GM21576 (cell line): Measurements from ENCODE around the gene GNG4.
"Not testable (repeated sequence)": the region's sequence is repeated elsewhere in the genome, so short reads cannot be mapped to it uniquely, and the experiment has no call there.

Experiments
- ATAC-seq: cut with Tn5 transposase; IDR thresholded peaks from one replicate; pipeline ENCODE4 v1.9.1; 2021; ENCODE audit warnings: mild to moderate bottlenecking, moderate library complexity; ENCODE audit not compliant: unreplicated experiment

Gene GNG4

GRCh38 chr1:235650341-235651169, 971 bp upstream of the GNG4 start:
- ATAC-seq: no peak

GRCh38 chr1:235648954-235649367, 623 bp downstream of the GNG4 start:
- ATAC-seq: no peak

- no peak for ATAC-seq
Measured at GRCh38 chr1:235648407-235648907, 1.1 kb downstream of the GNG4 start.

- not testable (repeated sequence) for ATAC-seq
Measured at GRCh38 chr1:235647537-235647936, 2.0 kb downstream of the GNG4 start.

- no peak for ATAC-seq
Measured at GRCh38 chr1:235646463-235646862, 3.1 kb downstream of the GNG4 start.

GRCh38 chr1:235644693-235645305, 4.8 kb downstream of the GNG4 start:
- no peak for ATAC-seq

GRCh38 chr1:235643837-235644692, 5.5 kb downstream of the GNG4 start:
- ATAC-seq: no peak

GRCh38 chr1:235642943-235643371, 6.6 kb downstream of the GNG4 start:
- ATAC-seq: no peak

GRCh38 chr1:235642011-235642942, 7.3 kb downstream of the GNG4 start:
- ATAC-seq: peak; percentile 65

GRCh38 chr1:235640580-235640979, 9.0 kb downstream of the GNG4 start:
- ATAC-seq: no peak

GRCh38 chr1:235639226-235640205, 10.1 kb downstream of the GNG4 start:
- ATAC-seq: no peak

GRCh38 chr1:235638612-235639011, 11.0 kb downstream of the GNG4 start:
- ATAC-seq: not testable (repeated sequence)

- ATAC-seq: no peak
Measured at GRCh38 chr1:235637756-235638534, 11.6 kb downstream of the GNG4 start.

GRCh38 chr1:235635938-235636662, 13.5 kb downstream of the GNG4 start:
- no peak for ATAC-seq

- ATAC-seq: peak; percentile 91
Measured at GRCh38 chr1:235632506-235633401, 16.8 kb downstream of the GNG4 start.

GRCh38 chr1:235631816-235632215, 17.8 kb downstream of the GNG4 start:
- ATAC-seq: no peak
